Nephron (organoid): ENCODE results near the gene CTDNEP1.
A peak's percentile ranks its signal among the peaks of the same experiment; 100 is the strongest.

ENCODE experiments used
- H3K27ac Mint-ChIP-seq, 3 experiments: 2 replicates each; pipeline ENCODE4 v1.8.0; 2020; ENCODE audit warnings: mixed read lengths in 3 of 3, mild to moderate bottlenecking in 2 of 3, moderate library complexity in 1 of 3
- H3K27me3 Mint-ChIP-seq: 2 replicates; pipeline ENCODE4 v1.8.0; 2021; ENCODE audit warnings: low read depth, mild to moderate bottlenecking, moderate library complexity, mixed read lengths
- H3K36me3 Mint-ChIP-seq: 2 replicates; pipeline ENCODE4 v1.8.0; 2020; ENCODE audit warnings: low read depth, mixed read lengths
- H3K4me1 Mint-ChIP-seq: 2 replicates; pipeline ENCODE4 v1.8.0; 2020; ENCODE audit warnings: mixed read lengths
- H3K4me3 Mint-ChIP-seq, 3 experiments: 2 replicates each; pipeline ENCODE4 v1.8.0; 2020; ENCODE audit warnings: mild to moderate bottlenecking in 3 of 3, mixed read lengths in 3 of 3, moderate library complexity in 2 of 3
- H3K9me3 Mint-ChIP-seq: 2 replicates; pipeline ENCODE4 v1.8.0; 2020; ENCODE audit warnings: mixed read lengths
- CTCF ChIP-seq, 3 experiments: fragments of 200-600 bp; sonication (generic); IDR thresholded peaks; one replicate each; pipeline ENCODE4 v1.5.0; 2021; ENCODE audit warnings: antibody characterized with exemption in 3 of 3; ENCODE audit not compliant: unreplicated experiment in 3 of 3

The CTDNEP1 gene

GRCh38 chr17:7252176-7253043, 876 bp upstream of the CTDNEP1 start, which contains the start of gene ELP5:
Gene ELP5, plus strand, starts transcription at chr17:7252215. Its CDS starts 336 bp downstream, at chr17:7252551.
- H3K36me3 Mint-ChIP-seq: peaks cover 36% of the 10 kb centered on the region
- H3K9me3 Mint-ChIP-seq: no peaks in the 10 kb centered on the region
- peak in 1 of 3 experiments; percentile 39 for TF ChIP-seq CTCF (IDR thresholded peaks at IDR 0.05; ENCODE audit: unreplicated experiment in 3 of 3)
- peak within 1 kb of the TSS; percentile 87 to 100 (median 98) for H3K4me3 Mint-ChIP-seq
- H3K4me1 Mint-ChIP-seq: peaks cover 40% of the 10 kb centered on the region
- peak within 1 kb of the TSS; percentile 99 for H3K27ac Mint-ChIP-seq
- no peaks in the 10 kb centered on the region for H3K27me3 Mint-ChIP-seq

- no peak for TF ChIP-seq CTCF (IDR thresholded peaks at IDR 0.05; ENCODE audit: unreplicated experiment in 3 of 3)
- Mint-ChIP-seq H3K27me3 (no peaks in the 10 kb centered on the region), H3K4me1 (peaks cover 40% of the 10 kb centered on the region), H3K36me3 (peaks cover 36% of the 10 kb centered on the region), H3K27ac (peak overlapping the region; percentile 98 to 99 (median 99)), H3K4me3 (peak overlapping the region; percentile 87 to 100 (median 98)), H3K9me3 (no peaks in the 10 kb centered on the region)
Observed at GRCh38 chr17:7250695-7251627, 573 bp downstream of the CTDNEP1 start.

GRCh38 chr17:7249830-7250229, 1.7 kb downstream of the CTDNEP1 start:
- Mint-ChIP-seq H3K27ac (peak overlapping the region; percentile 95 to 98 (median 97)), H3K27me3 (no peaks in the 10 kb centered on the region), H3K4me3 (peak overlapping the region; percentile 87 to 100 (median 98)), H3K36me3 (peaks cover 37% of the 10 kb centered on the region), H3K9me3 (no peaks in the 10 kb centered on the region), H3K4me1 (peaks cover 40% of the 10 kb centered on the region)
- TF ChIP-seq CTCF (IDR thresholded peaks at IDR 0.05; ENCODE audit: unreplicated experiment in 3 of 3): no peak

- TF ChIP-seq CTCF (IDR thresholded peaks at IDR 0.05; ENCODE audit: unreplicated experiment in 3 of 3): no peak
- H3K9me3 Mint-ChIP-seq: no peaks in the 10 kb centered on the region
- peaks cover 40% of the 10 kb centered on the region for H3K4me1 Mint-ChIP-seq
- H3K36me3 Mint-ChIP-seq: peaks cover 37% of the 10 kb centered on the region
- H3K27ac Mint-ChIP-seq: peak overlapping the region; percentile 24 to 98 (median 56)
- no peaks in the 10 kb centered on the region for H3K27me3 Mint-ChIP-seq
- peak overlapping the region; percentile 87 to 100 (median 98) for H3K4me3 Mint-ChIP-seq
Observed at GRCh38 chr17:7249214-7249613, 2.3 kb downstream of the CTDNEP1 start.

GRCh38 chr17:7248796-7249195, 2.7 kb downstream of the CTDNEP1 start:
- peaks cover 34% of the 10 kb centered on the region for H3K36me3 Mint-ChIP-seq
- no peaks in the 10 kb centered on the region for H3K27me3 Mint-ChIP-seq
- H3K4me3 Mint-ChIP-seq: peak overlapping the region; percentile 87 to 100 (median 98)
- H3K4me1 Mint-ChIP-seq: peaks cover 40% of the 10 kb centered on the region
- H3K27ac Mint-ChIP-seq: peak overlapping the region; percentile 16 to 98 (median 19)
- TF ChIP-seq CTCF (IDR thresholded peaks at IDR 0.05; ENCODE audit: unreplicated experiment in 3 of 3): no peak
- H3K9me3 Mint-ChIP-seq: no peaks in the 10 kb centered on the region
